Ovary (tissue), 3 donors: ENCODE measurements around the gene LRRK2.

Experiments
- EP300 ChIP-seq: sonication (generic); formaldehyde crosslinking; IDR thresholded peaks from one replicate; pipeline ENCODE4 v1.6.1; 2017; ENCODE audit warnings: antibody characterized with exemption
- TF ChIP-seq, protein P1 (sequence below), 3 donors: fragments of 450-650 bp in 2 of 3; fragments of 200-600 bp in 1 of 3; IDR thresholded peaks; one replicate each; pipeline versions ENCODE4 v1.5.1 to v1.8.0; 2016 to 2022; ENCODE audit warnings: antibody characterized with exemption in 3 of 3, mild to moderate bottlenecking in 1 of 3
- donor health status: DM: no; HTN: no; CAD: no.

- TF ChIP-seq, protein P1, sequence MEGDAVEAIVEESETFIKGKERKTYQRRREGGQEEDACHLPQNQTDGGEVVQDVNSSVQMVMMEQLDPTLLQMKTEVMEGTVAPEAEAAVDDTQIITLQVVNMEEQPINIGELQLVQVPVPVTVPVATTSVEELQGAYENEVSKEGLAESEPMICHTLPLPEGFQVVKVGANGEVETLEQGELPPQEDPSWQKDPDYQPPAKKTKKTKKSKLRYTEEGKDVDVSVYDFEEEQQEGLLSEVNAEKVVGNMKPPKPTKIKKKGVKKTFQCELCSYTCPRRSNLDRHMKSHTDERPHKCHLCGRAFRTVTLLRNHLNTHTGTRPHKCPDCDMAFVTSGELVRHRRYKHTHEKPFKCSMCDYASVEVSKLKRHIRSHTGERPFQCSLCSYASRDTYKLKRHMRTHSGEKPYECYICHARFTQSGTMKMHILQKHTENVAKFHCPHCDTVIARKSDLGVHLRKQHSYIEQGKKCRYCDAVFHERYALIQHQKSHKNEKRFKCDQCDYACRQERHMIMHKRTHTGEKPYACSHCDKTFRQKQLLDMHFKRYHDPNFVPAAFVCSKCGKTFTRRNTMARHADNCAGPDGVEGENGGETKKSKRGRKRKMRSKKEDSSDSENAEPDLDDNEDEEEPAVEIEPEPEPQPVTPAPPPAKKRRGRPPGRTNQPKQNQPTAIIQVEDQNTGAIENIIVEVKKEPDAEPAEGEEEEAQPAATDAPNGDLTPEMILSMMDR (IDR thresholded peaks at IDR 0.05) = no peak
- TF ChIP-seq EP300 = no peak
These were observed 127.2 kb downstream of the LRRK2 start for GRCh38 chr12:40351976-40352375.
